ENCODE data around the gene ITSN1.

DNA sequence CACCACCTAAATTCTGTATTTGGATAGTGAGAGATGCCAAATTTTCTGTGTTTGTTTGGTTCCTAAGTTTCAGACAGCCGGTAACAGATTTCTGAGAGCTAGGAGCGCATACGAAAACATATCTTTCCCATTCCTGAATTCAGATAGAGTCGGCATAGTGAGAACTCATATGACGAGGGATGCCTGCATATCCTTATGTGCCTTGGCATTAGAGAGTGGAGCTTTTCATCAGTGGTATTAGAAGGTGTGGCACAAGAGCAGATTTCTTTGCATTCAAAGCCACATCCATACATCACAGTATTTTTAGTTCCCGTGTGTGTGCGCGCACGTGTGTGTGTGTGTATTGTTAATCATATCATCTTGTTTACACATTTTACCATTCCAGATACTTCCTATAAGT lies 187.5 kb downstream of the ITSN1 start:
- TF ChIP-seq, protein P1, sequence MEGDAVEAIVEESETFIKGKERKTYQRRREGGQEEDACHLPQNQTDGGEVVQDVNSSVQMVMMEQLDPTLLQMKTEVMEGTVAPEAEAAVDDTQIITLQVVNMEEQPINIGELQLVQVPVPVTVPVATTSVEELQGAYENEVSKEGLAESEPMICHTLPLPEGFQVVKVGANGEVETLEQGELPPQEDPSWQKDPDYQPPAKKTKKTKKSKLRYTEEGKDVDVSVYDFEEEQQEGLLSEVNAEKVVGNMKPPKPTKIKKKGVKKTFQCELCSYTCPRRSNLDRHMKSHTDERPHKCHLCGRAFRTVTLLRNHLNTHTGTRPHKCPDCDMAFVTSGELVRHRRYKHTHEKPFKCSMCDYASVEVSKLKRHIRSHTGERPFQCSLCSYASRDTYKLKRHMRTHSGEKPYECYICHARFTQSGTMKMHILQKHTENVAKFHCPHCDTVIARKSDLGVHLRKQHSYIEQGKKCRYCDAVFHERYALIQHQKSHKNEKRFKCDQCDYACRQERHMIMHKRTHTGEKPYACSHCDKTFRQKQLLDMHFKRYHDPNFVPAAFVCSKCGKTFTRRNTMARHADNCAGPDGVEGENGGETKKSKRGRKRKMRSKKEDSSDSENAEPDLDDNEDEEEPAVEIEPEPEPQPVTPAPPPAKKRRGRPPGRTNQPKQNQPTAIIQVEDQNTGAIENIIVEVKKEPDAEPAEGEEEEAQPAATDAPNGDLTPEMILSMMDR (IDR thresholded peaks at IDR 0.05), result no peak
- no peak for TF ChIP-seq POLR2A (IDR thresholded peaks at IDR 0.05)
